ENCODE measurements around the gene TMEM200A.

DNA sequence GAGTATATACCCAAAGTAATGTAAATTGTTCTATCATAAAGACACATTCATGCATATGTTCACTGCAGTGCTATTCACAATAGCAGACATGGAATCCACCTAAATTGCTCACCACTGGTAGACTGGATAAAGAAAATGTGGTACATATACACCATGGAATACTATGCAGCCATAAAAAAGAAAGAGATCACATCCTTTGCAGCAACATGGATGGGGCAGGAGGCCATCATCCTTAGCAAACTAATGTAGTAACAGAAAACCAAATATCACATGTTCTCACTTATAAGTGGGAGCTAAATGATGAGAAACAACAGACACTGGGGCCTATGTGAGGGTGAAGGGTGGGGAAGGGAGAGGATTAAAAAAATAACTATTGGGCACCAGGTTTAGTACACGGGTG, 11.5 kb upstream of the TMEM200A start:
- TF ChIP-seq FOSL1 (IDR thresholded peaks at IDR 0.05; ENCODE audit: low read depth) (no peak), POLR2A (IDR thresholded peaks at IDR 0.05; ENCODE audit: borderline replicate concordance, extremely low read depth, insufficient read depth, insufficient read length) (no peak), EZH2 (IDR thresholded peaks at IDR 0.05) (no peak), ZFX (IDR thresholded peaks at IDR 0.05) (no peak), ZNF274 (IDR thresholded peaks at IDR 0.05; ENCODE audit: low read depth, low read length) (no peak), SRF (IDR thresholded peaks at IDR 0.05; ENCODE audit: low read depth) (no peak)
- TF ChIP-seq, protein P1, sequence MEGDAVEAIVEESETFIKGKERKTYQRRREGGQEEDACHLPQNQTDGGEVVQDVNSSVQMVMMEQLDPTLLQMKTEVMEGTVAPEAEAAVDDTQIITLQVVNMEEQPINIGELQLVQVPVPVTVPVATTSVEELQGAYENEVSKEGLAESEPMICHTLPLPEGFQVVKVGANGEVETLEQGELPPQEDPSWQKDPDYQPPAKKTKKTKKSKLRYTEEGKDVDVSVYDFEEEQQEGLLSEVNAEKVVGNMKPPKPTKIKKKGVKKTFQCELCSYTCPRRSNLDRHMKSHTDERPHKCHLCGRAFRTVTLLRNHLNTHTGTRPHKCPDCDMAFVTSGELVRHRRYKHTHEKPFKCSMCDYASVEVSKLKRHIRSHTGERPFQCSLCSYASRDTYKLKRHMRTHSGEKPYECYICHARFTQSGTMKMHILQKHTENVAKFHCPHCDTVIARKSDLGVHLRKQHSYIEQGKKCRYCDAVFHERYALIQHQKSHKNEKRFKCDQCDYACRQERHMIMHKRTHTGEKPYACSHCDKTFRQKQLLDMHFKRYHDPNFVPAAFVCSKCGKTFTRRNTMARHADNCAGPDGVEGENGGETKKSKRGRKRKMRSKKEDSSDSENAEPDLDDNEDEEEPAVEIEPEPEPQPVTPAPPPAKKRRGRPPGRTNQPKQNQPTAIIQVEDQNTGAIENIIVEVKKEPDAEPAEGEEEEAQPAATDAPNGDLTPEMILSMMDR (IDR thresholded peaks at IDR 0.05 in 2 of 3, conservative IDR thresholded peaks at IDR 0.05 in 1 of 3; ENCODE audit: borderline replicate concordance in 1 of 3, insufficient read depth in 1 of 3, low read depth in 2 of 3, low read length in 2 of 3) = no peak
